Kidney glomerular epithelial cell (primary cell): ENCODE data around the gene RAB11FIP4.
"Not testable (repeated sequence)": the region's sequence is repeated elsewhere in the genome, so short reads cannot be mapped to it uniquely, and the experiment has no call there.

ENCODE experiments used
- DNase-seq: peaks from one replicate; lab custom pipeline; 2025; lab: John Stamatoyannopoulos, UW

RAB11FIP4 gene

GRCh38 chr17:31433091-31433790 lies 41.8 kb downstream of the RAB11FIP4 start:
- no peak for DNase-seq

GRCh38 chr17:31433811-31434726 lies 42.6 kb downstream of the RAB11FIP4 start:
- DNase-seq: no peak

GRCh38 chr17:31434727-31435050 lies 43.2 kb downstream of the RAB11FIP4 start:
- no peak for DNase-seq

- no peak for DNase-seq
Observed at GRCh38 chr17:31435581-31435980, 44.1 kb downstream of the RAB11FIP4 start.

GRCh38 chr17:31437720-31438400 lies 46.4 kb downstream of the RAB11FIP4 start:
- no peak for DNase-seq

GRCh38 chr17:31439716-31440115 lies 48.2 kb downstream of the RAB11FIP4 start:
- no peak for DNase-seq

- DNase-seq: no peak
Observed at GRCh38 chr17:31442276-31442675, 50.8 kb downstream of the RAB11FIP4 start.

GRCh38 chr17:31442856-31443255 lies 51.4 kb downstream of the RAB11FIP4 start:
- not testable (repeated sequence) for DNase-seq

- no peak for DNase-seq
Observed at GRCh38 chr17:31443386-31443785, 51.9 kb downstream of the RAB11FIP4 start.

GRCh38 chr17:31444026-31444425 lies 52.6 kb downstream of the RAB11FIP4 start:
- no peak for DNase-seq

- no peak for DNase-seq
Observed at GRCh38 chr17:31446195-31446967, 54.9 kb downstream of the RAB11FIP4 start.

GRCh38 chr17:31448467-31449077 lies 57.1 kb downstream of the RAB11FIP4 start:
- no peak for DNase-seq

- DNase-seq: no peak
Observed at GRCh38 chr17:31449111-31449510, 57.6 kb downstream of the RAB11FIP4 start.

GRCh38 chr17:31449746-31450145 lies 58.3 kb downstream of the RAB11FIP4 start:
- DNase-seq: no peak

GRCh38 chr17:31452101-31452500 lies 60.6 kb downstream of the RAB11FIP4 start:
- no peak for DNase-seq

- DNase-seq: no peak
Observed at GRCh38 chr17:31452561-31453110, 61.2 kb downstream of the RAB11FIP4 start.

- no peak for DNase-seq
Observed at GRCh38 chr17:31453896-31454295, 62.4 kb downstream of the RAB11FIP4 start.

- DNase-seq: no peak
Observed at GRCh38 chr17:31456814-31457213, 65.3 kb downstream of the RAB11FIP4 start.

GRCh38 chr17:31457391-31458234 lies 66.1 kb downstream of the RAB11FIP4 start:
- no peak for DNase-seq

- no peak for DNase-seq
Observed at GRCh38 chr17:31458829-31459228, 67.4 kb downstream of the RAB11FIP4 start.
